ENCODE measurements around the gene FCHO1. TPM values are rescaled to one million over a fixed set of nuclear protein-coding genes. Genes with fewer than 3 reads are reported as not detected.
A peak's percentile ranks its signal among the peaks of the same experiment; 100 is the strongest.

The FCHO1 gene
- total RNA-seq, 1 experiment from 2014 or later, result 0.39 TPM

- no peak for DNase-seq
- peaks cover 7% of the 10 kb centered on the region for H3K27me3 Mint-ChIP-seq (ENCODE audit: insufficient read depth, unreplicated experiment)
- Histone ChIP-seq H3K4me3 (ENCODE audit: low read depth, low read length) (no peak overlapping the region), H3K4me1 (no peaks in the 10 kb centered on the region), H3K27me3 (replicated peaks; ENCODE audit: control insufficient read depth, insufficient read depth, low read length) (no peaks in the 10 kb centered on the region; the same call in 1 of the 2 replicates), H3K36me3 (ENCODE audit: control insufficient read depth, insufficient read depth, low read length) (no peaks in the 10 kb centered on the region), H3K9me3 (no peaks in the 10 kb centered on the region)
- H3K4me3 Mint-ChIP-seq (ENCODE audit: unreplicated experiment), result no peak overlapping the region
- H3K27ac Mint-ChIP-seq (ENCODE audit: unreplicated experiment), result no peak overlapping the region
- H3K9me3 Mint-ChIP-seq (ENCODE audit: unreplicated experiment), result no peaks in the 10 kb centered on the region
- ChIA-PET CTCF (no interaction called here), POLR2A (interaction anchor here (0.5 kb wide), 1 partner anchor 27 kb away, joined by 9 read pairs; no protein-coding TSS in a partner anchor)
- no TSS peak for BruUV-seq (replicated peaks)
- intact Hi-C loops (cut with micrococcal nuclease; ENCODE audit: unreplicated experiment), result no loop called here
- TF ChIP-seq CTCF (IDR thresholded peaks at IDR 0.05; ENCODE audit: insufficient read depth in 1 of 2, low read depth in 1 of 2, low read length in 1 of 2, severe bottlenecking in 1 of 2, unreplicated experiment in 1 of 2), result no peak
- H3K4me1 Mint-ChIP-seq (ENCODE audit: low read depth, unreplicated experiment), result peaks cover 6% of the 10 kb centered on the region
- no peaks in the 10 kb centered on the region for H3K36me3 Mint-ChIP-seq (ENCODE audit: insufficient read depth, unreplicated experiment)
Observed at GRCh38 chr19:17832443-17833208, 81.3 kb downstream of the FCHO1 start.

GRCh38 chr19:17834350-17835181, 83.3 kb downstream of the FCHO1 start:
- Histone ChIP-seq H3K4me1 (no peaks in the 10 kb centered on the region), H3K27me3 (replicated peaks; ENCODE audit: control insufficient read depth, insufficient read depth, low read length) (no peaks in the 10 kb centered on the region; the same call in 1 of the 2 replicates), H3K36me3 (ENCODE audit: control insufficient read depth, insufficient read depth, low read length) (no peaks in the 10 kb centered on the region), H3K9me3 (no peaks in the 10 kb centered on the region), H3K4me3 (ENCODE audit: low read depth, low read length) (no peak overlapping the region)
- H3K27me3 Mint-ChIP-seq (ENCODE audit: insufficient read depth, unreplicated experiment), result peaks cover 3% of the 10 kb centered on the region
- CTCF ChIA-PET, result interaction anchor here (0.6 to 0.7 kb wide), 4 partner anchors 28 to 121 kb away, joined by 3 to 5 read pairs (median 4); no protein-coding TSS in a partner anchor
- DNase-seq, result no peak
- H3K4me3 Mint-ChIP-seq (ENCODE audit: unreplicated experiment), result no peak overlapping the region
- no peaks in the 10 kb centered on the region for H3K4me1 Mint-ChIP-seq (ENCODE audit: low read depth, unreplicated experiment)
- BruUV-seq (replicated peaks), result no TSS peak
- POLR2A ChIA-PET, result interaction anchor here (1.7 kb wide), 1 partner anchor 25 kb away, joined by 6 read pairs; no protein-coding TSS in a partner anchor
- TF ChIP-seq CTCF (IDR thresholded peaks at IDR 0.05; ENCODE audit: insufficient read depth in 1 of 2, low read depth in 1 of 2, low read length in 1 of 2, severe bottlenecking in 1 of 2, unreplicated experiment in 1 of 2), result peak in 1 of 2 experiments; percentile 4
- intact Hi-C loops (cut with micrococcal nuclease; ENCODE audit: unreplicated experiment), result no loop called here
- no peaks in the 10 kb centered on the region for H3K36me3 Mint-ChIP-seq (ENCODE audit: insufficient read depth, unreplicated experiment)
- no peak overlapping the region for H3K27ac Mint-ChIP-seq (ENCODE audit: unreplicated experiment)
- no peaks in the 10 kb centered on the region for H3K9me3 Mint-ChIP-seq (ENCODE audit: unreplicated experiment)

All from Caco-2 (cell line).